ENCODE measurements around the gene PTPN12. TPM values are rescaled to one million over a fixed set of nuclear protein-coding genes. Genes with fewer than 3 reads are reported as not detected.
"Not testable (repeated sequence)": the region's sequence is repeated elsewhere in the genome, so short reads cannot be mapped to it uniquely, and the experiment has no call there.

The PTPN12 gene
- total and polyA plus RNA-seq, 7 donors, result 16.5 to 52.6 (median 34.0) TPM

- WGBS, 3 donors, result 93 to 96% (median 95%) methylated on average over 6 of the region's 6 CpGs
- H3K4me3 ChIP-seq, result no peak overlapping the region
- ATAC-seq (no peak), DNase-seq (no peak)
- no peaks in the 10 kb centered on the region for H3K9me3 ChIP-seq
- H3K27me3 ChIP-seq (ENCODE audit: insufficient read depth in 3 of 3, low read length in 2 of 3), result no peaks in the 10 kb centered on the region
- H3K27ac ChIP-seq, result no peak overlapping the region
- no peak for TF ChIP-seq CTCF (IDR thresholded peaks at IDR 0.05)
- no peaks in the 10 kb centered on the region for H3K4me1 ChIP-seq
- intact Hi-C loops (cut with DNase I), result no loop called here
- peaks cover 0 to 30% of the 10 kb centered on the region in 2 donors for H3K36me3 ChIP-seq (ENCODE audit: insufficient read depth in 1 of 2, low read depth in 1 of 2)
These were observed 111.7 kb downstream of the PTPN12 start for GRCh38 chr7:77648742-77649338.

GRCh38 chr7:77649716-77650349 is 112.7 kb downstream of the PTPN12 start:
- ATAC-seq, result no peak
- intact Hi-C loops (cut with DNase I), result loop anchor here in 1 of 2 donors (10.0 kb wide), 1 partner anchor 255 kb away; no protein-coding TSS in a partner anchor
- H3K9me3 ChIP-seq, result no peaks in the 10 kb centered on the region
- no peak overlapping the region for H3K27ac ChIP-seq
- H3K36me3 ChIP-seq (ENCODE audit: insufficient read depth in 1 of 2, low read depth in 1 of 2), result peaks cover 0 to 25% of the 10 kb centered on the region in 2 donors
- WGBS, 3 donors, result 71 to 74% (median 73%) methylated on average over 4 of the region's 4 CpGs
- DNase-seq, result no peak
- no peaks in the 10 kb centered on the region for H3K4me1 ChIP-seq
- H3K27me3 ChIP-seq (ENCODE audit: insufficient read depth in 3 of 3, low read length in 2 of 3), result no peaks in the 10 kb centered on the region
- TF ChIP-seq CTCF (IDR thresholded peaks at IDR 0.05), result no peak
- no peak overlapping the region for H3K4me3 ChIP-seq

- intact Hi-C loops (cut with DNase I), result loop anchor here (1.0 to 10.0 kb wide), 2 partner anchors 108 to 253 kb away; no protein-coding TSS in a partner anchor
These were observed 114.6 kb downstream of the PTPN12 start for GRCh38 chr7:77651575-77652162.

DNA sequence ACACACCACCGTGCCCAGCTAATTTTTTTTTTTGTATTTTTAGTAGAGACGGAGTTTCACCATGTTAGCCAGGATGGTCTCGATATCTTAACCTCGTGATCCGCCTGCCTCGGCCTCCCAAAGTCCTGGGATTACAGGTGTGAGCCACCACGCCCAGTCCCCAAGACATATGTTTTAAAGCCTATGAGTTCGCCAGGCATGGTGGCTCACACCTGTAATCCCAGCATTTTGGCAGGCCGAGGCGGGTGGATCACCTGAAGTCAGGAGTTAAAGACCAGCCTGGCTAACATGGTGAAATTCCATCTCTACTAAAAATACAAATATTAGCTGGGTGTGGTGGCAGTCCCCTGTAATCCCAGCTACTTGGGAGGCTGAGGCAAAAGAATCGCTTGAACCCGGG is 115.7 kb downstream of the PTPN12 start:
- H3K27ac ChIP-seq; H3K9me3 ChIP-seq; H3K27me3 ChIP-seq (ENCODE audit: insufficient read depth in 3 of 3, low read length in 2 of 3); H3K4me1 ChIP-seq; H3K4me3 ChIP-seq; DNase-seq; ATAC-seq: not testable (repeated sequence)
- 97 to 99% (median 97%) methylated on average over 12 of the region's 12 CpGs for whole genome bisulfite sequencing, 3 donors
- H3K36me3 ChIP-seq (ENCODE audit: insufficient read depth in 1 of 2, low read depth in 1 of 2), result peaks cover 0 to 12% of the 10 kb centered on the region in 2 donors
- intact Hi-C loops (cut with DNase I), result loop anchor here in 1 of 2 donors (10.0 kb wide), 1 partner anchor 252 kb away; no protein-coding TSS in a partner anchor

More at GRCh38 chr7:77651575-77652162, 114.6 kb downstream of the PTPN12 start:
- Histone ChIP-seq H3K4me3 (no peak overlapping the region), H3K27me3 (ENCODE audit: insufficient read depth in 3 of 3, low read length in 2 of 3) (no peaks in the 10 kb centered on the region), H3K36me3 (ENCODE audit: insufficient read depth in 1 of 2, low read depth in 1 of 2) (peaks cover 0 to 18% of the 10 kb centered on the region in 2 donors), H3K27ac (no peak overlapping the region), H3K9me3 (no peaks in the 10 kb centered on the region), H3K4me1 (no peaks in the 10 kb centered on the region)
- DNase-seq (no peak), ATAC-seq (peak in 2 of 4 donors; percentile 39 to 68)
- peak; percentile 74 for TF ChIP-seq CTCF (IDR thresholded peaks at IDR 0.05)
- 32 to 35% (median 33%) methylated on average over 3 of the region's 3 CpGs for WGBS, 3 donors

- no peak for TF ChIP-seq CTCF (IDR thresholded peaks at IDR 0.05)
- ATAC-seq, result no peak
- 48 to 73% (median 66%) methylated on average over 2 of the region's 2 CpGs for WGBS, 3 donors
These were observed 116.5 kb downstream of the PTPN12 start for GRCh38 chr7:77653572-77653971.

More at GRCh38 chr7:77653572-77653971, 116.5 kb downstream of the PTPN12 start:
- no peaks in the 10 kb centered on the region for H3K27me3 ChIP-seq (ENCODE audit: insufficient read depth in 3 of 3, low read length in 2 of 3)
- H3K27ac ChIP-seq, result no peak overlapping the region
- intact Hi-C loops (cut with DNase I), result loop anchor here in 1 of 2 donors (10.0 kb wide), 1 partner anchor 251 kb away; no protein-coding TSS in a partner anchor
- peaks cover 0 to 12% of the 10 kb centered on the region in 2 donors for H3K36me3 ChIP-seq (ENCODE audit: insufficient read depth in 1 of 2, low read depth in 1 of 2)
- no peaks in the 10 kb centered on the region for H3K4me1 ChIP-seq
- DNase-seq, result no peak
- H3K9me3 ChIP-seq, result no peaks in the 10 kb centered on the region
- H3K4me3 ChIP-seq, result no peak overlapping the region
